Testis (tissue), 2 donors: ENCODE results near the gene ME2.

ENCODE experiments used
- CTCF ChIP-seq, 3 experiments: fragments of 450-650 bp in 2 of 3; fragments of 200-600 bp in 1 of 3; sonication (generic) in 1 of 3; IDR thresholded peaks; one replicate each; pipeline ENCODE4 v1.5.1; 2016 to 2019; ENCODE audit warnings: antibody characterized with exemption in 3 of 3, mild to moderate bottlenecking in 2 of 3, moderate library complexity in 1 of 3
- POLR2A ChIP-seq: fragments of 450-650 bp; IDR thresholded peaks from one replicate; pipeline ENCODE4 v1.6.1; 2017; ENCODE audit warnings: antibody characterized with exemption, mild to moderate bottlenecking, moderate library complexity

- TF ChIP-seq POLR2A (no peak), CTCF (IDR thresholded peaks at IDR 0.05) (no peak)
Observed at GRCh38 chr18:50924372-50924771, 45.5 kb downstream of the ME2 start.
